GM19372 (cell line): ENCODE results near the gene AK2.
"Not testable (repeated sequence)": the region's sequence is repeated elsewhere in the genome, so short reads cannot be mapped to it uniquely, and the experiment has no call there.

Source experiments
- ATAC-seq: cut with Tn5 transposase; IDR thresholded peaks from one replicate; pipeline ENCODE4 v1.9.1; 2021; ENCODE audit warnings: mild to moderate bottlenecking, low read depth, moderate library complexity; ENCODE audit not compliant: unreplicated experiment

The AK2 gene

DNA sequence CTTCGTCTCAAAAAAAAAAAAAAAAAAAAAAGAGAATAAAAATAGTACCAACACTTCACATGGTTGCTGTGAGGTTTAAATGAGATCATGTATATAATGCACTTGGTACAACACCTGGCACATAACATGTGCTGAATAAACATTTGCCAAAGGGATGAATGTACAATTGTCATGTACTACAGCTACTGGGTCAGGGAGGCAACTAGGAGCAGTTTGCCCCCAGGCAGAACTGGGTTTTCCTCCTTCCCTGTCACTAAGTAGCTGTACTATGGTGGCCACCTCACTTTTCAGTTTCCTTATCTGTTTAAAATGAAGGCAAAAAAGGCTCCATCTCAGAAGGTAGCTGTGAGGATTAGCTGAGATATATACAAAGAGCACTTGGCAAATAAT lies 11.5 kb downstream of the AK2 start:
- no peak for ATAC-seq

GRCh38 chr1:33024430-33025179 lies 12.1 kb downstream of the AK2 start:
- not testable (repeated sequence) for ATAC-seq

- no peak for ATAC-seq
These were observed 14.0 kb downstream of the AK2 start for GRCh38 chr1:33022650-33023200.

DNA sequence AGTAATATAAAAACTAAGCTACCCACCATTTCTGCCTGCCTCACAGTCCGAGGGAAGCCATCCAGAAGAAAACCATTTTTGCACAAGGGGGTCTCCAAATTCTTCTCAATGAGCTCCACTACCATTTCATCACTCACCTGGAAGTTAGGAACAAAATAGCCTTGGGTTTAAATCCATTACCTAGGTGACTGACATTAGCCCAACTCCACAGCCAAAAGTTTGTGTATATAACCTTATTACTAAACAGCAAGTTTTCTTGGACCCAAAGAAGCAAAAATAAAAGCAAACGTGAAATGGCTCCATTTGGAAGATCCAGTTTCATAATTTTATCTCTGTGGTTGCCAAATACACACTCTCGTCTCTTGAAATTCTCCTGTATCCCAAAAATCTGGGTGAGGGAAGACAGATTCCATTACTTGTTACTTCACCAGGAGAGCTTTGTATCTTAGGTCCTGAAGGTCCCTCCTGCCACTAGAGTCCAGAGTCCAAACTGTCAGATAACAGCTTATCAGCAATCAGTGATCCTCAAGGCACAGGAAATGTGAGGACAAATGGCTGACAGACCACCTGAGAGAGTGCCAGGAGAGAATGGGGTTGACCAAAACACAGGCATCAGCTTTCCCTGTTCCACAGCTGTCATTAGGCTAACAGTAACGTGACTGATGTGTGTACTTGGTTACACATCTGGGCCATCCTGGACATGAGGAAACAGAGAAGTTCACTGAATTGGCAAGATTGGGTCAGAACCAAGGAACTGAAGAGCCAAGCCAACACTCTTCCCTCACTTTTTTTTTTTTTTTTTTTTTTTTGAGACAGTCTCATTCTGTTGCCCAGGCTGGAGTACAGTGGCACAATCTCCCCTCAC lies 14.9 kb downstream of the AK2 start:
- no peak for ATAC-seq

DNA sequence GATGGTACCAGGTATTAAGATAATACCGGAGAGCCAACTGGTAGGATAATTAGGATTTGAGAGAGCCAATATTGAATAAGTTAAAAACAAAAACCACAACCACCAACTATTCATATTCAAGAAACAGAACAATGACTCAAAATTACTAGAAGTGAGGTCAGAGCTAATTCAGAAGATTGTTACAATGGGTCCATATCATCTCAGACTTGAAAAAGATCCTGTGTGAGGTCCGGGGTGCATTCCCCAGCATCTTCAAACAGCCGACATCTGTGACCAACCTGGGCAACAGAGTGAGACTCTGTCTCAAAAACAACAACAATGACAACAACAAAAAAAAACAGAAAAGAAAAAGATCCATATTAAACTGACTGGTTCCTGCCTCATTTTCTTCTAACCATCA lies 18.6 kb downstream of the AK2 start:
- no peak for ATAC-seq

DNA sequence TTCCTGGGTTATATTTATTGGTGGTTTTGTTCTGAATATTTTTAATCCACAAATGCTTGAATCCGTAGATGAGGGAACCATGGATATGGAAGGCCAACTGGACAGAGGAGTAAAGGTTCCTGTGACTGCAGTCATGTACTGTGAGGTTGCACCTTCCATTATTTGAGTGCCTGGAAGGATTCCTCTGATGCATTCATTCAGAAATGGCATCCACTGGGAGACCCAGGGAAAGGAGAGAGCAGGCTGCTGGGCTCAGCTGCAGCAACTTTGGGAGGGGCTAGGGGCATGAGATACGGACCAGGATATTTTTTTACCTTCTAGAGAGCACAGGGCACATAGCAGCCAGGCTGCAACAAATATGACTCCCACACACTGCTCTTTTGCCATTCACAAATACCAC lies 19.5 kb downstream of the AK2 start:
- no peak for ATAC-seq

- ATAC-seq: no peak
These were observed 21.5 kb downstream of the AK2 start for GRCh38 chr1:33015216-33015615.

GRCh38 chr1:33014464-33015163 lies 22.1 kb downstream of the AK2 start:
- no peak for ATAC-seq

- no peak for ATAC-seq
These were observed 22.9 kb downstream of the AK2 start for GRCh38 chr1:33013791-33014190.

DNA sequence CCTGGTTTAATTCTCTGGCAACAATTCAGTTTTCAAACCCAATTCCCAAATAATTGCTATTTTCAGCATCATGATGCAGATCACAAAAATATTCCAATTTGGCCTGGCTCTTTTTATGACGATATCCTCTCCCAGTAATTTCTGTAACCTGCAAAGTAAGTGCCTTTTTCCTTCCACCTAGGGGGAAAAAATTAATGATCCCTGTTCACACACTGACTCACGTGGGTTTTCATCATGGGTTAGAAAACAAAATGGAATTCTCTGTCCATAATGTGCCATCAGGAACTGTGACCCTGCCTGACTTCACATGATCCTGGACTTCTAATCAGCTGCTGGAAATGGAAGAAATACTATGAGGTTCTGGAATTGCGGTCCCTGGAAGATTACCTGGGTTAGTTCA lies 24.5 kb downstream of the AK2 start:
- ATAC-seq: no peak

GRCh38 chr1:33010932-33011731 lies 25.6 kb downstream of the AK2 start:
- no peak for ATAC-seq

DNA sequence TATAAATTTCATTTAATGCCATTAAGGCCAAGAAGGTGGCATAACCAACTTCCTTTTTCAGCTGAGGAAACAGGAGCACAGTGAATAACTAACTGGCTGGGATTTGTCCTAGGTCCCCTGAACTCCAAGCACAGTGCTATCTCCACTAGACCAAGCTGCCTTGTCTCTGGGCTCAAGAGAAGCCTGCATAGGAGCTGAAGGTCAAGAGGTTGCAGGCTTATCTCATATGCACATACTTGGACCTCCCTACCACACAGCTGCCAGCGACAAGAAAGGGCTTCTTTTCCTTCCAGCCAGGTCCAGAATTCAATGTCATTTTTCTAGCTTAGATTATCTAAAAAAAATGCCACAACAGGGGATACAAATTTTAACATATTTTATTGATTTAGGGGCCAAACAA lies 27.1 kb downstream of the AK2 start:
- ATAC-seq: no peak

- ATAC-seq: no peak
These were observed 28.4 kb downstream of the AK2 start for GRCh38 chr1:33008051-33008914.

DNA sequence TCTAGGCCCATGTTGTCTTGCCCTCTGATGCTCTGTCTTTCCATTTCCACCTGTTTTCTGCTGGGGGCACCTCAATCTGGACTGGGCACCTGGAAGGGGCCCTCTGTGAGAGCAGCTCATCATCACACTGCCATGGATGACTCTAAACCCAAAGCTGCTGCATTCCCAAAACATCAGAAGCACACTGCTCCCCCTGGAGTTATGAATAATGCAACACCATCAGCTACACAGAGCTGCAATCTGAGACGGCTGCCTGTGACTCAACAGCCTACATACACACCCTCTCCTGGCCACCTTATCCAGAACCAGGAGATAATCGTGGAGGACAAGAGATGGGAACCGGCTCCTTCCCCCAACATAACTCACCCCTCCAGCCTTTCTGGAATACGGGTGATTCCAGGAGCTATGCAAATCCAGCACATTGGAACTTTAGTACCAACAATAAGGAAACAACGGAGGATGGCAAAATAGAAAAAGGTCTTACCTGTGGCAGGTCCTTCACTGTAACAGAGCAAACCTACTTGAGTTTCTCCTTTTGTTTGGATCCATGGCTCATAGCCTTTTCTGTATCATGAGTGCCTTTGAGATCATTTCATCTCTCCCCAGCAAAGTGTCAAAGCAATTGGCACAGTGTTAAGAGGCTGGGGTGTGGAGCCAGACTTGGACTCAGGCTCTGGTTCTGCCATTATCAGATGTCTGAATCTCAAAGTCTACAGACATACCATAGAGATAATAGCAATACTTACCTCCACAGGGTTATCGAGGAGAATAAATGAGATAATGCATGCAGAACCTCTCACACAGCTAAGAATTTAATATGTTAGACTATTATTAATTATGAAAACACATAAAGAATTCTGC lies 29.3 kb downstream of the AK2 start:
- ATAC-seq: no peak

- ATAC-seq: no peak
These were observed 30.8 kb downstream of the AK2 start for GRCh38 chr1:33005838-33006421.

GRCh38 chr1:33005117-33005837 lies 31.4 kb downstream of the AK2 start:
- ATAC-seq: no peak

GRCh38 chr1:33004613-33005012 lies 32.1 kb downstream of the AK2 start:
- ATAC-seq: no peak
